SH-SY5Y (cell line): Measurements from ENCODE around the gene QRICH1.

ENCODE experiments used
- GATA2 ChIP-seq: IDR thresholded peaks from 2 replicates; pipeline ENCODE4 v1.6.1; 2011; ENCODE audit warnings: mild to moderate bottlenecking, low read depth, low read length
- GATA3 ChIP-seq: IDR thresholded peaks from 2 replicates; pipeline ENCODE4 v1.6.1; 2011; ENCODE audit warnings: low read depth, mild to moderate bottlenecking, low read length, moderate library complexity

DNA sequence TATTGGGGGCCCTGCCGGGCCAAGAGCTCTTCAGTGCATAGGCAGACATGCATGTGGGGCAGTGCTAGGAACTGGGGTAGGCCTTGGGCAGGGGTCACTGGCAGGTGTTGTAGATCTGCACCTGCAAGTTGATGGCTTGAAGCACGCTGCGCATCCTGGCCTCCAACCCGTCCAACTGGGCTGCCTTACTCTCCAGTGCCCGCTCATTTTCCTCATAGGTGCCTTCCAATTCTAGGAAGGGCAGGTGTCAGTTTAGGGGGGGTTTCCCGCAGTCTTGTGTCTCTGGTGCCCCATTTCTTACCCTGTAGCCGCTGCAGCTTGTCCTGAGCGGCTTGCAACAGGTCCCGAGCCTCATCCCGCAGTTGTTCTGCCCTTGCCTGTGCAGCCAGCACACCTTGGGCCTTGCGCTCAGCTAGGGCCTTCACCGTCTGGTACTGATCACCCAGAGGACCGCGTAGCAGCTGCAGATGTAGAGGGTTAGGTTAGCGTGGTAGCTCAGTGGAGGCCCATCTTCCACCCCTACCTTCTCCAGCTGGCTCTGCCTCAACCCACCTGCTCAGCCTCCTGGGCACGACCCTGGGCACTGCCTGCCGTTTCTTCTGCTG, 27.4 kb upstream of the QRICH1 start:
- TF ChIP-seq GATA2 (no peak), GATA3 (no peak)
